GM06990 (cell line): ENCODE measurements around the gene RAB40B.

ENCODE experiments used
- DNase-seq: peaks from one replicate; pipeline ENCODE4 v3.0.0-alpha.2; 2011; ENCODE audit not compliant: insufficient read length; ENCODE audit errors: extremely low read depth
- H3K27me3 ChIP-seq: replicated peaks from 2 replicates; pipeline ENCODE4 v1.6.0; 2011; ENCODE audit warnings: low read length; ENCODE audit not compliant: control insufficient read depth, insufficient read depth
- H3K36me3 ChIP-seq: 2 replicates; pipeline ENCODE4 v1.5.1; 2011; ENCODE audit warnings: low read length; ENCODE audit not compliant: control insufficient read depth, insufficient read depth
- H3K4me3 ChIP-seq: replicated peaks from 2 replicates; pipeline ENCODE4 v1.5.1; 2011; ENCODE audit warnings: low read depth, mild to moderate bottlenecking, control low read depth, low read length
- CTCF ChIP-seq: IDR thresholded peaks from 2 replicates; pipeline ENCODE4 v1.5.1; 2011; ENCODE audit warnings: low read length, control low read depth, mild to moderate bottlenecking, inconsistent platforms; ENCODE audit not compliant: insufficient read depth, poor library complexity, severe bottlenecking

The RAB40B gene

GRCh38 chr17:82709024-82709675 is 10.7 kb upstream of the RAB40B start:
- H3K36me3 ChIP-seq = no peaks in the 10 kb centered on the region
- no peaks in the 10 kb centered on the region for H3K27me3 ChIP-seq
- no peak for TF ChIP-seq CTCF
- DNase-seq = no peak
- H3K4me3 ChIP-seq = no peak overlapping the region

GRCh38 chr17:82705756-82706155 is 7.3 kb upstream of the RAB40B start:
- TF ChIP-seq CTCF = no peak
- H3K27me3 ChIP-seq = no peaks in the 10 kb centered on the region

GRCh38 chr17:82704886-82705285 is 6.4 kb upstream of the RAB40B start:
- DNase-seq = no peak
- no peak for TF ChIP-seq CTCF
- Histone ChIP-seq H3K4me3 (no peak overlapping the region), H3K36me3 (no peaks in the 10 kb centered on the region), H3K27me3 (no peaks in the 10 kb centered on the region)

More at GRCh38 chr17:82705756-82706155, 7.3 kb upstream of the RAB40B start:
- Histone ChIP-seq H3K36me3 (no peaks in the 10 kb centered on the region), H3K4me3 (no peak overlapping the region)
- no peak for DNase-seq

DNA sequence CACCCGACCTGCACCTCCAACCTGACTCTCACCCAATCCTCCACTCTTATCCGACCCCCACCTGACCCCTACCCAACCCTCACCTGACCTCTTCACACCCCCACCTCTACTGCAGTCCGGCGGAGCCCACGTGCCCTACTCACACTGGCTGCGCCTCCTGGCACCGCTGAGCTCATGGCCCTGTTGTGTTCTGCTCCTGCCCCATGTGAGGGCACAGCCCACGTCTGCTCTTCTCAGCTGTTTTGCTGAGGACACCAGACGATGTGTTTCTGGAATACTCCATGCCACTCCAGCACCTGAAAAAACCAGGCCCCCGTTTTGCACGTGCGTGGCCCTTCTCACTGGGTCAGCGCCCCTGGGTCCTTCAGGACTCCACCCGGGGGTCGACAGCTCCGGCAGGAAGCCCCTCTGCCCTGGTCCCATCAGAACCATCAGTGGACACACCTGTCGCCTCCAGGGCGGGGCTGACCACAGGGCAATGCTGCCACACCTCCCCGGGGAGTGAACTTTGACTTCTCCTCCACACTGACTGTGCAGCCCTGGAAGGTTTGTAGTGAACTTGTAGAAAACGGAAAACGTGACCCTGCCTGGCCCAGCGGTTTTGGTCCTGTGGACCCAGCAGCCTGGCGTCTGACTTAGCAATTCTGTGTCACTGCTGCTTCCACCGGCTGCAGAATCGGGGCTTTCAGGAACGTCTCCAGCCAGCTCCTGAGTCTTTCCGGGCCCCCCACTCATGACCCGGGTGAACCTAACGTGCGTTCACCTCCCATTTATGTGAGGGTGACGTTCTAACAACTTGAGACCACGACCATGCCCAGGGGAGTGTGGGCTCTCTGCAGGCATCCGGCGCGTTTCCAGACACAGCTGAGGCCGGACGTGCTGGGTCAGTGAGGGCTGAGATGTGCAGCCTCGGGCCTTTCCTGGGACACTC is 5.7 kb upstream of the RAB40B start:
- DNase-seq = no peak
- Histone ChIP-seq H3K36me3 (no peaks in the 10 kb centered on the region), H3K27me3 (no peaks in the 10 kb centered on the region), H3K4me3 (no peak overlapping the region)
- no peak for TF ChIP-seq CTCF

DNA sequence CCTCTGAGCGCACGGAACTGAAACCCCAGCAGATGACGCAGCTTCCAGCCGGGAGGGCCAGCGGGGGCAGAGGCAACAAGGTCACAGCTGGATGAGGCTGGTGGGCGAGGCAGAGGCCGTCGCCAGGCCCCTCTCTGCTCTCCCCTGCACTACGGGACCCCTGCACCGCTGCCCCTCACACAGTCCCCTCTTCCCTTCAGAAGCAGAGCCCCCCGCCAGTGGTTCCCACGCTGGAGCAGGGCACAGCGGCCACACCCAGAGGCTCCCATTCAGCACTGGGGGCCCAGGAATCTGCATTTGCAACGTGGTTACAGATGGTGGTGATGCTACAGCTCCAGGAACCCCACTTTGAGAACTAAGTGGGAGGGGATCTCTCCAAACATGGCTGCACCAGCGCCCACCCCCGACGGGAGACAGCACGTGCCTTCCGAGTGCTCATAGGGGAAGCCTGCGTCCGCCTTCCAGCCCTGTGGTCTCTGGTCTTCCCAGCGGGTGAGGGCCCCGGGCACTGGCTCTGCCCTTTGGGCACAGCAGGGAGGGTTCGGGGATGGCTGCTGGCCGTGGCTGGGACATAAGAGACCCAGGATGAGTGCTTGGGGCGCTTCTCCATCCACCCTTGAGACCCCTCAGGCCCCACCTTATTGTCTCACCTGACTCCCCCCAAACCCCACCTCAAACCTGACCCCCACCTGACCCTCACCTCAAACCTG is 4.7 kb upstream of the RAB40B start:
- no peaks in the 10 kb centered on the region for H3K36me3 ChIP-seq
- no peaks in the 10 kb centered on the region for H3K27me3 ChIP-seq
- H3K4me3 ChIP-seq = no peak overlapping the region
- DNase-seq = no peak
- no peak for TF ChIP-seq CTCF
